Mesendoderm (in vitro differentiated cells): ENCODE results near the gene TK1.
"Not testable (repeated sequence)": the region's sequence is repeated elsewhere in the genome, so short reads cannot be mapped to it uniquely, and the experiment has no call there.

Source experiments
- DNase-seq: peaks from one replicate; pipeline ENCODE4 v3.0.0; 2013
- H2AK5ac ChIP-seq: 2 replicates; pipeline ENCODE4 v1.6.1; 2013; ENCODE audit warnings: low read length, inconsistent platforms
- H2BK120ac ChIP-seq: 2 replicates; pipeline ENCODE4 v1.6.1; 2013; ENCODE audit warnings: low read depth, mild to moderate bottlenecking, low read length, moderate library complexity, mixed read lengths
- H2BK15ac ChIP-seq: replicated peaks from 2 replicates; pipeline ENCODE4 v1.6.1; 2013; ENCODE audit warnings: low read depth, mild to moderate bottlenecking, moderate library complexity
- H2BK5ac ChIP-seq: 2 replicates; pipeline ENCODE4 v1.6.1; 2013; ENCODE audit warnings: low read length, inconsistent platforms
- H3K18ac ChIP-seq: 2 replicates; pipeline ENCODE4 v1.6.1; 2013; ENCODE audit warnings: mild to moderate bottlenecking, low read length, mixed read lengths
- H3K23ac ChIP-seq: one replicate; pipeline ENCODE4 v1.6.1; 2013; ENCODE audit warnings: low read length
- H3K27ac ChIP-seq: 2 replicates; pipeline ENCODE4 v1.5.1; 2013; ENCODE audit warnings: low read depth, mild to moderate bottlenecking, inconsistent platforms, low read length, moderate library complexity
- H3K27me3 ChIP-seq: 2 replicates; pipeline ENCODE4 v1.6.1; 2013; ENCODE audit warnings: low read length, control low read depth, mild to moderate bottlenecking, inconsistent platforms; ENCODE audit not compliant: insufficient read depth, poor library complexity
- H3K36me3 ChIP-seq: 2 replicates; pipeline ENCODE4 v1.6.1; 2013; ENCODE audit warnings: low read length, inconsistent platforms; ENCODE audit not compliant: control insufficient read depth, insufficient read depth
- H3K4ac ChIP-seq: one replicate; pipeline ENCODE4 v1.6.1; 2013; ENCODE audit warnings: low read depth, mild to moderate bottlenecking, low read length, moderate library complexity
- H3K4me1 ChIP-seq: 2 replicates; pipeline ENCODE4 v1.6.1; 2013; ENCODE audit warnings: low read depth, low read length, inconsistent platforms; ENCODE audit not compliant: control insufficient read depth
- H3K4me2 ChIP-seq: 2 replicates; pipeline ENCODE4 v1.6.1; 2013; ENCODE audit warnings: low read length
- H3K4me3 ChIP-seq: 2 replicates; pipeline ENCODE4 v1.5.1; 2013; ENCODE audit warnings: mild to moderate bottlenecking, low read length
- H3K56ac ChIP-seq: one replicate; pipeline ENCODE4 v1.6.1; 2013; ENCODE audit warnings: low read length
- H3K79me1 ChIP-seq: 2 replicates; pipeline ENCODE4 v1.6.1; 2013; ENCODE audit warnings: low read length, inconsistent platforms
- H3K79me2 ChIP-seq: 2 replicates; pipeline ENCODE4 v1.6.1; 2013; ENCODE audit warnings: mild to moderate bottlenecking, low read length; ENCODE audit not compliant: control insufficient read depth, insufficient read depth
- H3K9ac ChIP-seq: 2 replicates; pipeline ENCODE4 v1.6.1; 2013; ENCODE audit warnings: low read length, inconsistent platforms
- H4K5ac ChIP-seq: one replicate; pipeline ENCODE4 v1.6.1; 2013; ENCODE audit warnings: low read length
- H4K8ac ChIP-seq: one replicate; pipeline ENCODE4 v1.6.1; 2013; ENCODE audit warnings: low read depth, mild to moderate bottlenecking, control low read depth, low read length, moderate library complexity
- WGBS: extraction: QIAGEN DNeasy Blood & Tissue Kit; methylation state at CpG from one replicate; pipeline ENCODE4 v1.1.7; 2013; ENCODE audit warnings: low lambda C conversion rate, missing lambda C conversion rate; ENCODE audit not compliant: insufficient coverage; ENCODE audit errors: extremely low coverage; 5-methylcytosine and 5-hydroxymethylcytosine counted together

Gene TK1

GRCh38 chr17:78174346-78174869 lies 12.4 kb downstream of the TK1 start:
- Histone ChIP-seq H2BK120ac (no peak overlapping the region), H3K79me1 (no peaks in the 10 kb centered on the region), H2BK5ac (no peak overlapping the region), H3K9ac (no peak overlapping the region), H3K4me2 (no peak overlapping the region), H3K27me3 (no peaks in the 10 kb centered on the region), H3K4me3 (no peak overlapping the region), H3K36me3 (peaks cover 15% of the 10 kb centered on the region), H3K4me1 (peaks cover 2% of the 10 kb centered on the region), H2BK15ac (no peak overlapping the region), H3K56ac (no peak overlapping the region), H4K8ac (no peak overlapping the region), H4K5ac (no peak overlapping the region), H3K27ac (no peak overlapping the region), H3K79me2 (no peaks in the 10 kb centered on the region), H3K4ac (no peak overlapping the region), H3K18ac (no peak overlapping the region), H2AK5ac (no peak overlapping the region), H3K23ac (no peak overlapping the region)
- no CpG with 5 or more reads among the region's 15 CpGs for WGBS
- no peak for DNase-seq

- Histone ChIP-seq H2BK120ac (no peak overlapping the region), H3K4ac (no peak overlapping the region), H2BK15ac (no peak overlapping the region), H3K27me3 (no peaks in the 10 kb centered on the region), H3K79me1 (no peaks in the 10 kb centered on the region), H3K4me1 (peaks cover 2% of the 10 kb centered on the region), H2AK5ac (no peak overlapping the region), H3K56ac (no peak overlapping the region), H3K9ac (no peak overlapping the region), H3K79me2 (no peaks in the 10 kb centered on the region), H3K4me3 (no peak overlapping the region), H3K4me2 (no peak overlapping the region), H3K23ac (no peak overlapping the region), H4K8ac (no peak overlapping the region), H3K18ac (no peak overlapping the region), H4K5ac (no peak overlapping the region), H3K36me3 (peaks cover 6% of the 10 kb centered on the region), H2BK5ac (no peak overlapping the region), H3K27ac (no peak overlapping the region)
- DNase-seq = no peak
- no CpG with 5 or more reads among the region's 11 CpGs for WGBS
These were observed 13.6 kb downstream of the TK1 start for GRCh38 chr17:78173097-78173715.

DNA sequence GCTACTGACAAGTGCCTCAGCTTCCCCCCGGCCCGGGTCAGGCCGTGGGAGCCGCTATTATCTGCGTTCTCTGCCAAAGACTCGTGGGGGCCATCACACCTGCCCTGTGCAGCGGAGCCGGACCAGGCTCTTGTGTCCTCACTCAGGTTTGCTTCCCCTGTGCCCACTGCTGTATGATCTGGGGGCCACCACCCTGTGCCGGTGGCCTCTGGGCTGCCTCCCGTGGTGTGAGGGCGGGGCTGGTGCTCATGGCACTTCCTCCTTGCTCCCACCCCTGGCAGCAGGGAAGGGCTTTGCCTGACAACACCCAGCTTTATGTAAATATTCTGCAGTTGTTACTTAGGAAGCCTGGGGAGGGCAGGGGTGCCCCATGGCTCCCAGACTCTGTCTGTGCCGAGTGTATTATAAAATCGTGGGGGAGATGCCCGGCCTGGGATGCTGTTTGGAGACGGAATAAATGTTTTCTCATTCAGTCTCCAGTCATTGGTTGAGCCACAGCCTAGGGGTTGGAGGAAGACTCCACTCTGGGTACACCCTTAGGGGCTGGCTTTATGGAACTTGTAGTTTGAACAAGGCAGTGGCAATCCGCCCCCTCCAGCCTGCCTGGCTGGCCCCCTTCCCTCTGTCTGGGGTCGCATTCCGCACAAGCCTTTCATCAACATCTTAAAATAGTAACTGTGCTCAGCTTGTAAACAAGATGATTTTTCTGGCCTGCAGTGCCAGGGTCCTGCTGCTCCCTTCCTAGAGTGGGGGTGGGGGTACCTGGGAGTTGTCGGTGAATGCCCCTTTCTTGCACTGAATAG lies 14.4 kb downstream of the TK1 start:
- Histone ChIP-seq H3K27ac (no peak overlapping the region), H2BK120ac (no peak overlapping the region), H2BK5ac (no peak overlapping the region), H3K36me3 (peaks cover 6% of the 10 kb centered on the region), H3K4me3 (no peak overlapping the region), H4K8ac (no peak overlapping the region), H3K27me3 (no peaks in the 10 kb centered on the region), H3K4me2 (no peak overlapping the region), H3K18ac (no peak overlapping the region), H3K23ac (no peak overlapping the region), H3K56ac (no peak overlapping the region), H3K4me1 (peaks cover 2% of the 10 kb centered on the region), H3K4ac (no peak overlapping the region), H2BK15ac (no peak overlapping the region), H2AK5ac (no peak overlapping the region), H3K79me2 (no peaks in the 10 kb centered on the region), H3K79me1 (no peaks in the 10 kb centered on the region), H4K5ac (no peak overlapping the region), H3K9ac (no peak overlapping the region)
- no peak for DNase-seq
- WGBS = no CpG with 5 or more reads among the region's 19 CpGs

GRCh38 chr17:78171591-78172248 lies 15.1 kb downstream of the TK1 start:
- not testable (repeated sequence) for H4K8ac ChIP-seq, H3K79me1 ChIP-seq, H3K27ac ChIP-seq, H3K36me3 ChIP-seq, H3K4me1 ChIP-seq, H3K4me3 ChIP-seq, H2BK5ac ChIP-seq, H2AK5ac ChIP-seq, H3K4me2 ChIP-seq, H3K79me2 ChIP-seq, H3K27me3 ChIP-seq, H2BK120ac ChIP-seq, H3K4ac ChIP-seq, H4K5ac ChIP-seq, H3K23ac ChIP-seq, H2BK15ac ChIP-seq, DNase-seq, H3K9ac ChIP-seq, H3K56ac ChIP-seq, H3K18ac ChIP-seq
- no CpG with 5 or more reads among the region's 19 CpGs for WGBS

- Histone ChIP-seq H2BK5ac (no peak overlapping the region), H3K79me1 (no peaks in the 10 kb centered on the region), H3K9ac (no peak overlapping the region), H2BK120ac (no peak overlapping the region), H3K18ac (no peak overlapping the region), H3K79me2 (no peaks in the 10 kb centered on the region), H3K36me3 (peaks cover 4% of the 10 kb centered on the region), H3K4me1 (peaks cover 2% of the 10 kb centered on the region), H3K23ac (no peak overlapping the region), H3K4ac (no peak overlapping the region), H4K8ac (no peak overlapping the region), H4K5ac (no peak overlapping the region), H3K56ac (no peak overlapping the region), H3K27ac (no peak overlapping the region), H3K27me3 (no peaks in the 10 kb centered on the region), H2BK15ac (no peak overlapping the region), H2AK5ac (no peak overlapping the region), H3K4me3 (no peak overlapping the region), H3K4me2 (no peak overlapping the region)
- no CpG with 5 or more reads among the region's 31 CpGs for WGBS
- no peak for DNase-seq
These were observed 15.9 kb downstream of the TK1 start for GRCh38 chr17:78170692-78171590.
